ENCODE data around the gene GRIA1.

The GRIA1 gene

DNA sequence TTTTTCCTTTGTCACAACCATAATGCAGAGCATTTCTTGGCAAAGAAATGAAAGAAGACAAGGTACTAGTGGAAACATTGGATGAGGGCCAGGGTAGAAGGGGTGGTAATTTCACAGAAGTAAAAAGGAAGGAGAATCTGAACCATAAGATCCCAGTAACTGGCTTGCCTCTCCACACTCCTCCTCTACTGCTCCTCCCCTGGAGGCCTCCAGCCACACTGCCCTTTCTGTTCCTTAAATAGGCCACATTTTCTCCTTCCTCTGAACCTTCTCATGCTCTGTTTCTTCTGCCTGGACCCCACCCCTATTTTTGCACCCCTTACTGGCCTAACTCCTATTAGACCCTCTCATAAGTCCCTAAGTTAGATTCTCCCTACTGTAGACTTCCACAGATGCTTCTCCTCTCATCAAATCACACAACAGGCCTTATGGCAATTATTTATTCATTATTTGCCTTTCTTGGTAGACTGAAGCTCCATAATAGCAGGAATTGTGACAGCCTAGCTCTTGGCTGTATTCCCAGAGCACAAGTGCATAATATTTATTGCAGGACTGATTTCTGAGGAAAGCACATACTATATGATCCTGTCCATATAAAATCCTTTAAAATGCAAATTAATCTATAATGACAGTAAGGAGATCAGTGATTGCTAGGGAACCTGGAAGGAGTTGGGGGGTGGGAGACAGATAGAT is 31.3 kb upstream of the GRIA1 start:
- no peak for DNase-seq (ENCODE audit: low spot score)
- TF ChIP-seq, protein P1, sequence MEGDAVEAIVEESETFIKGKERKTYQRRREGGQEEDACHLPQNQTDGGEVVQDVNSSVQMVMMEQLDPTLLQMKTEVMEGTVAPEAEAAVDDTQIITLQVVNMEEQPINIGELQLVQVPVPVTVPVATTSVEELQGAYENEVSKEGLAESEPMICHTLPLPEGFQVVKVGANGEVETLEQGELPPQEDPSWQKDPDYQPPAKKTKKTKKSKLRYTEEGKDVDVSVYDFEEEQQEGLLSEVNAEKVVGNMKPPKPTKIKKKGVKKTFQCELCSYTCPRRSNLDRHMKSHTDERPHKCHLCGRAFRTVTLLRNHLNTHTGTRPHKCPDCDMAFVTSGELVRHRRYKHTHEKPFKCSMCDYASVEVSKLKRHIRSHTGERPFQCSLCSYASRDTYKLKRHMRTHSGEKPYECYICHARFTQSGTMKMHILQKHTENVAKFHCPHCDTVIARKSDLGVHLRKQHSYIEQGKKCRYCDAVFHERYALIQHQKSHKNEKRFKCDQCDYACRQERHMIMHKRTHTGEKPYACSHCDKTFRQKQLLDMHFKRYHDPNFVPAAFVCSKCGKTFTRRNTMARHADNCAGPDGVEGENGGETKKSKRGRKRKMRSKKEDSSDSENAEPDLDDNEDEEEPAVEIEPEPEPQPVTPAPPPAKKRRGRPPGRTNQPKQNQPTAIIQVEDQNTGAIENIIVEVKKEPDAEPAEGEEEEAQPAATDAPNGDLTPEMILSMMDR (IDR thresholded peaks at IDR 0.05; ENCODE audit: extremely low read depth, insufficient read depth, missing control alignments): no peak
- in situ Hi-C loops (cut with MboI; ENCODE audit: low pct_unique_long_range_greater_than_20kb, low sequenced_read_pairs, unreplicated experiment): no loop called here

DNA sequence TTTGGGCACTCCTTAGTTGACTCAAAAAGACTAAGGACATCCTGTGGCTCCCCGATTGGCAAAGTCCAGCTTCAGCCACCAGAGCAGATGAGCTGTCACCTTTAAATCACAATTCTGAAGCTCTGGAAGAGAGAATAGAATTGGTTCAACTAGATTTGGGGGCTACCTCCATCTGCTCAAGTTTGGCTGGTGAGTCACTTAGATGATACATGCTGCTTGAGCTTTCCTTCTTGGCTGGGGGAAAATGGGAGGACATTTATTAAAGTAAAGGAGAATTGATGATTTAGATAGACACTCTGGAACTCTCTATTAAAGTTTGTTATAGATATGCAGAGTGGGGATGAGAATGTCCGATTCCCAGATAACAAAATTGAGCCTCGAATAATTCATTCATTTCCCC is 30.0 kb upstream of the GRIA1 start:
- in situ Hi-C loops (cut with MboI; ENCODE audit: low pct_unique_long_range_greater_than_20kb, low sequenced_read_pairs, unreplicated experiment): no loop called here
- TF ChIP-seq, protein P1 (IDR thresholded peaks at IDR 0.05; ENCODE audit: extremely low read depth, insufficient read depth, missing control alignments): no peak
- DNase-seq (ENCODE audit: low spot score): no peak

GRCh38 chr5:153461341-153461740 is 29.1 kb upstream of the GRIA1 start:
- TF ChIP-seq, protein P1 (IDR thresholded peaks at IDR 0.05; ENCODE audit: extremely low read depth, insufficient read depth, missing control alignments): no peak
- DNase-seq (ENCODE audit: low spot score): no peak
- in situ Hi-C loops (cut with MboI; ENCODE audit: low pct_unique_long_range_greater_than_20kb, low sequenced_read_pairs, unreplicated experiment): no loop called here

- in situ Hi-C loops (cut with MboI; ENCODE audit: low pct_unique_long_range_greater_than_20kb, low sequenced_read_pairs, unreplicated experiment): no loop called here
- DNase-seq (ENCODE audit: low spot score): no peak
- TF ChIP-seq, protein P1 (IDR thresholded peaks at IDR 0.05; ENCODE audit: extremely low read depth, insufficient read depth, missing control alignments): no peak
Observed at GRCh38 chr5:153463806-153464205, 26.7 kb upstream of the GRIA1 start.

GRCh38 chr5:153467546-153467945 is 22.9 kb upstream of the GRIA1 start:
- in situ Hi-C loops (cut with MboI; ENCODE audit: low pct_unique_long_range_greater_than_20kb, low sequenced_read_pairs, unreplicated experiment): no loop called here
- TF ChIP-seq, protein P1 (IDR thresholded peaks at IDR 0.05; ENCODE audit: extremely low read depth, insufficient read depth, missing control alignments): no peak
- no peak for DNase-seq (ENCODE audit: low spot score)

DNA sequence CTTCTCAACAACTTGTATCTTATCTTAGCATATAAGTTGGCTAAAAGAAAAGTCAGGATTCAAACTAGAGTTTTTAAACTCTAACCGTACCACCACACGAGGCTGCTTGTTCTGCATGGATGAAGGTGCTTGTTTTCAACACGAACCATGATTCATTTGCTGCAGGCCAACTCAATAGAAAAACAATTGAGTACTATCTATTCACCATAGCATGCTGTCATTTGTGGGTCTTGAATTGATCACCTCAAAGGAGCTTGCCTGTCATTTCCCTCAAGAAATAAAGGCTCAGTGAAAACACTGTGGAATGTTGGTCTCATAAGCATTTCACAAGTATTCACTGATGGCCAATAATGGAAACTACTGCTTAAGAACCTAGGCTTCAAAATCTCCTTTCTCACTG is 21.0 kb upstream of the GRIA1 start:
- TF ChIP-seq, protein P1 (IDR thresholded peaks at IDR 0.05; ENCODE audit: extremely low read depth, insufficient read depth, missing control alignments): no peak
- no peak for DNase-seq (ENCODE audit: low spot score)
- in situ Hi-C loops (cut with MboI; ENCODE audit: low pct_unique_long_range_greater_than_20kb, low sequenced_read_pairs, unreplicated experiment): no loop called here
